NCI-H82 treated with DMSO at 0.1 percent for 48 hours (cell line): Measurements from ENCODE around the gene DIP2C.
"Not testable (repeated sequence)": the region's sequence is repeated elsewhere in the genome, so short reads cannot be mapped to it uniquely, and the experiment has no call there.

ENCODE experiments used
- DNase-seq: peaks from one replicate; lab custom pipeline; 2025; ENCODE audit not compliant: unreplicated experiment; lab: John Stamatoyannopoulos, UW

DIP2C gene

GRCh38 chr10:368579-369220 is 320.8 kb downstream of the DIP2C start:
- no peak for DNase-seq

GRCh38 chr10:368107-368506 is 321.4 kb downstream of the DIP2C start:
- not testable (repeated sequence) for DNase-seq

GRCh38 chr10:367636-368035 is 321.8 kb downstream of the DIP2C start:
- no peak for DNase-seq

GRCh38 chr10:366186-366585 is 323.3 kb downstream of the DIP2C start:
- no peak for DNase-seq

- DNase-seq: no peak
Measured at GRCh38 chr10:364267-364775, 325.1 kb downstream of the DIP2C start.

GRCh38 chr10:363152-363551 is 326.3 kb downstream of the DIP2C start:
- DNase-seq: no peak

GRCh38 chr10:361203-362081 is 328.0 kb downstream of the DIP2C start:
- DNase-seq: no peak

- DNase-seq: no peak
Measured at GRCh38 chr10:360653-361052, 328.8 kb downstream of the DIP2C start.

GRCh38 chr10:359762-360161 is 329.7 kb downstream of the DIP2C start:
- no peak for DNase-seq

GRCh38 chr10:359093-359492 is 330.4 kb downstream of the DIP2C start:
- DNase-seq: no peak

- no peak for DNase-seq
Measured at GRCh38 chr10:357201-357950, 332.1 kb downstream of the DIP2C start.

GRCh38 chr10:356452-356851 is 333.0 kb downstream of the DIP2C start:
- DNase-seq: no peak

- no peak for DNase-seq
Measured at GRCh38 chr10:354901-355617, 334.4 kb downstream of the DIP2C start.

GRCh38 chr10:352476-353235 is 336.8 kb downstream of the DIP2C start:
- DNase-seq: no peak

- DNase-seq: no peak
Measured at GRCh38 chr10:351770-352334, 337.6 kb downstream of the DIP2C start.

- no peak for DNase-seq
Measured at GRCh38 chr10:350981-351501, 338.4 kb downstream of the DIP2C start.

- no peak for DNase-seq
Measured at GRCh38 chr10:349081-349480, 340.4 kb downstream of the DIP2C start.

GRCh38 chr10:348456-348855 is 341.0 kb downstream of the DIP2C start:
- no peak for DNase-seq

GRCh38 chr10:347774-348173 is 341.7 kb downstream of the DIP2C start:
- not testable (repeated sequence) for DNase-seq

- DNase-seq: not testable (repeated sequence)
Measured at GRCh38 chr10:347190-347589, 342.3 kb downstream of the DIP2C start.
